IPS DF 4.7 (cell line): ENCODE measurements around the gene NPBWR2.
"Not testable (repeated sequence)": the region's sequence is repeated elsewhere in the genome, so short reads cannot be mapped to it uniquely, and the experiment has no call there.

Source experiments
- DNase-seq: peaks from one replicate; pipeline ENCODE4 v3.0.0-alpha.2; 2013; ENCODE audit warnings: low spot score; ENCODE audit errors: extremely low read depth

The NPBWR2 gene

DNA sequence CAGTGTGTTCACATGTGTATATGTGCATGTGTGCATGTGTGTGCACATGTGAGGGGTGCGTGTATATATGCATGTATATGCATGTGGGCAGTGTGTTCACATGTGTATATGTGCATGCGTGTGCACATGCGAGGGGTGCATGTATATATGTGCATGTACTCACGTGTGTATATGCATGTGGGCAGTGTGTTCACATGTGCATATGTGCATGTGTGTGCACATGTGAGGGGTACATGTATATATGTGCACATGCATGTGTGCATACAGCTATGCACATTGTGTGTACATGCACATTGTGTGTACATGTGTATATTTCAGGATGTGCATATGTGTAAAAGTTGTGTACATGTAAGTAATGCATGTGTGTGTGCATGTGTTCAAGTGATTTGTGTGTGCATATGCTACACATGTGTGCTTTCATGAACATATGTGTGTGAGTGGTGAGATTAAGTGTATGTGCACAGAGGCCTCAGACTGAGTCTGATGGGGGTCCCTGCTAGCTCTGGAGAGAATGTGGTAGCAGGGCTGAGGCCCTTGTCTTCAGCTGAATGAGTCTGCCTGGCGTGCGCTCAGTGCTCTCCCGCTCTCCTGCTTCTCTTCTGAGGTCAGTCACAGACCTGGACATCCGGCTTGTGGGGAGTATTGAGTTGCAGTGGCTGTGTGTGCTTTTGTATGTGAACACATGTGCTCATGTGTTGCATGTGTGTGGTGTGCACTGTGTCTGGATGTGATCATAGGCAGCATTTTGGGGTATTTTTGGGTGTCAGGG, 37.0 kb upstream of the NPBWR2 start:
- no peak for DNase-seq

DNA sequence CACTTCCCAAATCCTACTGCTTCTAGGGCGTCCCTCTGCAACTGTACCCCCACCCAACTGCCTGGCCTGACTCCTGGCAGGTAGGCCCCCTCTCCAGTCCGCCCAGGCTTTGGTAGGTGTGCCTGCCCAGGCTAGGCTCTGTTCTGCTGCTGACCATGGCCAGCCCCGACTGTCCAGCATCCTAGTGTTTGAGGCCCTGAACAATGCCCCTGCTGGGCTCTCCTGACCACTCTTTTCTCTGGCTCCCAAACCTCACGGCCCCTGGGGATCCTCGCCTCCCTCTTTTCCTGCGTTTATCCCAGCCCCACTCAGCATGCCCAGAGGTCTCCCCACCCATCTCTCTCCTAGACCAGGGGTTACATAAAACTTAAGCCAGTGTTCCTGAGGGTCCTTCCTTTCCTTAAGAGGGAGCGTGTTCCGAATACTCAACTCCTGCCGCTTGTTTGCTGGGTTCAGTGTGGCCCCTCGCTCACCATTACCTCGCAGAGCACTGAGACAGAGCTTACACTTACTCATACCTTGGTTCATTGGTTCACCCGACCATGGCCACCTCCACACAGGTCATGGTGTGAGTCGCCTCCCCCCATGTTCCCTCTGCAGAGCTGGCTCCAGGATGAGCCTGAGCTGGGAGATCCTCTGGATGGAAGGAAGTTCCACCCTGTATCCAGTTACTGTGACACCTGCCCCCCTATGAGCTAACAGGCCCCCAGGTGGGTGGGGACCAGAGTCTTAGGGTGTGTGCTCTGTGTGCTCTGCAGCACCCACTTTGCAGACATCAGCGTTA, 35.8 kb upstream of the NPBWR2 start:
- no peak for DNase-seq

DNA sequence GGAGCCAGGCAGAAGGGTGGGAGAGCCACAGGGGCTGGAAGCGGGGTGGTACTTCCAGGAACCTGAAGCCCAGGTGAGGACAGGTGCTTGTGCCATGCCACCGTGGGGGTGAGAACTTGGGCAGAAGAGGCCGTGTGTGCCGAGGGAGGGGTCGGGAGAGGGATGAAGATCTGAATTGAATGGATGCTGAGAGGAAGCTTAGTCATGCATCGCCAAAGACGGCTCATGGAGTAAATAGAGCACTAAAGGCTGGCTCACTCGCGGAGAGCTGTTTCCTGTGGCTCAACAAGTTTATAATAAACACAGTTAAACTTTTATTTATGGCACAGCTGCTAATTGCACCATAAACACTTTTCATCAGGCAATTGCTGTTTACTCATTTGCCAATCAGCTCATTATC, 35.2 kb upstream of the NPBWR2 start:
- DNase-seq = no peak

DNA sequence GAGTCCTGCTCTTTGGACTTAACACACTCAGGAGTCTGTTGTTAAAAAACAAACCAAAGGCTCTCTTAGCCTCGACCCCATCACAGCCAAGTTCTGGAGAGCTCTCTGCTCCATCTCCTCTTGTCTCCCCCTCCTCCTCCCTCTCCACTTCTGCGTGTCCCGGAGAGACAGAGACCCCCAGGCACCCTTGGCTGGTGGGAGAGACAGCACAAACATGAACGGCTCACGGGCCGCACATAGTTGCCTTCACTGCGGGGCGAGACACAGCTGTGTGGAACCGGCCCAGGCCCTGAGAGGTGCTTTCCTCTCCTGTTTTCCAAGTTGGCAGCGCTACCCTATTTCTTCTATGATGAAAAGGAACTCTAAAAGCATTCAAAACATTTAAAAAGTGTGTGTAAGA, 33.6 kb upstream of the NPBWR2 start:
- DNase-seq = no peak

DNA sequence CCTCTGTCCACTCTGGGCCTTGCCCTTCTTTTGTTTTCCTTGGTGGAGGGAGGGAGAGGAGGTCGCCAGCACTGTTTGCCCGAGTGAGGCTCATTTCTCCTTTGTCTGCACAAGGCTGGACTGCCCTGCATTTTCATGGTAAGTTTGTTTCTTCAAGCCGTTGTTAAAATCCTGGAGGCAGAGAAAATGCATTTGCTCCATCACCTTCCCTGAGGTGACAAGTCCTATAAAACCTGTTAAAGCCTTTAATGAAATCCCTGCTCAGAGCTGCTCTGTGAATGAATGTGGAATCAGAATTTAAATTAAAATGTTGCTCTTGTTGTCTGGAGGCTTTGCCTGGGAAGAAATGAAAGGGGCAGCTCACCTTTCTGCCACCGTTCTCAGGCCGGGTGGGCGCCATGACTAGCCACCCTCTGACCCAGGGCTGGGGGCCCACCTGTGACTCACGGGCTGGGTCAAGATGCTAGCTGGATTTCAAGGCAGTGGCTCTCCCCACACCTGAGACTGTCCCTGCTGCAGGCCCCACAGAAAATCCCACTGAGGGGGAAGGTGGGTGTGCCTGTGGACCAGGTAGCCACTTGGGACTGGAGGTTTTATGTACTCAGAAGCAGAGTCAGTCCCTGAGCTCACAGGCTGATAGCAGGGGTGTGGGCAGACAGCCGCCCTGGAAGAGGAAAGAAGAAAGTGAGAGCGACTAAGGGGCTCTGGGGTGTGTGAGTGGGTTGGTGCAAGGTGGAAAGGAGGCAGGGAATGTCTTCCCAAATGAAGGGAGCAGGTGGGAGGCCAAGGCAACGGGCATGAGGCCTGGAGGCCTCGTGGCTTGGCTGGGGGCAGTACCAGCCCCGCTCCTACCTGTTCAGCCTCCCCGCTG, 32.9 kb upstream of the NPBWR2 start:
- DNase-seq = no peak

DNA sequence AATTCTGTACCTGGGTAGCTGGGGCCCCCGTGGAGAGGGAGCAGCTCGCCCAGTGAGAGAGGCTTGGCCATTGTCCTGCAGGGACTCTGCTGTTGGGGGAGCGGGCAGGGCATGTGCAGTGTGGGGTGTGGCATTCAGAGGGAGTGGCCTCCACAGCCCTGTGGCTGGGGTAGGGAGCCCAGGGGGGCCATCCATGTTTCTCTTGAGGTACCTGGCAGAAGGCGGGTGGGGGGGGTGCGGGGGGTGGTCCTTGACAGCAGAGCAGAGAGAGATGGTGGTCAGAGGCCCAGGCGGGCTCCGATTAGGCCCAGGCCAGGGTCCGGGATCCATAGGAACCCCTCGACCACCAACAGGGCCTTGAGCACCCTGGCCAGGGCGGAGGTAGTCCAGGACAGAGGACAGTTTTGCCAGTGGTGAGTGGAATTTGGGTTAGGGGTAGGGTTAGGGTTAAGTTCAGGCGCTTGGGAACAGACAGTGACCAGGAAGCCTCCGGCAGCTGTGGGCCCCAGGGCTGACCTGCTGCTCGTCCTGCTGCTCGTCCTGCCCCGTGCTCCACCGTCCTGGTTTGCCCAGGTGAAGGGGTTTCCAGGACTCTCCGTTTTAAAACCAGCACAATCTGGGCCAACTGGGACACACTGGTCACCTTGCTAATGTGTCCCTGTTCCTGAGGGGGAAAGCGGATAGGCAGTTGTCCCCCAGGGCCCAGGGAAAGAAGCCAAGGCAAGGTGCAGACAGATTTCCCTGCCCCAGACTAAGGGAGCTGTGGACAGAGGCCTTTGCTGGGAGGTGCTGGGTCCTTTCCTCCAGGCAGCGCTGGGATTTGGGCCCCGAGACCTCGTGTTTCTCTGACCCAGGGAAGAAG, 32.1 kb upstream of the NPBWR2 start:
- no peak for DNase-seq

DNA sequence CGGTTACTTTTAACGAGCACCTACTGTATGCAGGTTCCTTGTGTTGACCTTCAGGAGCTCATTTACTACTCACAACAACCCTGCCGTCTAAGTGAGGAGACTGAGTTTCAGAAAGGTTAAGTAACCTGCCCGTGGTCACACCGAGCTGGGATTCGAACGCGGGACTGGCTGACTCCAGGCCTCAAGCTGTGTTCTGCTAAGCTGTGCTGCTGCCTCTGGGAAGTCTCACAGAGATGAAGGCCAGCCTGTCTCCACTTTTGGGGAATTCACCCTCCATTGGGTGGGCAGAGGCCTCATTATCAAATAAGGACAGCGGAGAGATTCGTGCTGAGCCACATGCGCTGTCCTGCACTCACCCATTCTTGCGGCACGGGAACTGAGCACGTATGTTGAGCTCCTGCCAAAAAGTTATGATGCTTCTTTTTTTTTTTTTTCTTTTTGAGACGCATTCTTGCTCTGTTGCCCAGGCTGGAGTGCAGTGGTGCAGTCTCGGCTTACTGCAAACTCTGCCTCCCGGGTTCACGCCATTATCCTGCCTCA, 31.0 kb upstream of the NPBWR2 start:
- DNase-seq = no peak

DNA sequence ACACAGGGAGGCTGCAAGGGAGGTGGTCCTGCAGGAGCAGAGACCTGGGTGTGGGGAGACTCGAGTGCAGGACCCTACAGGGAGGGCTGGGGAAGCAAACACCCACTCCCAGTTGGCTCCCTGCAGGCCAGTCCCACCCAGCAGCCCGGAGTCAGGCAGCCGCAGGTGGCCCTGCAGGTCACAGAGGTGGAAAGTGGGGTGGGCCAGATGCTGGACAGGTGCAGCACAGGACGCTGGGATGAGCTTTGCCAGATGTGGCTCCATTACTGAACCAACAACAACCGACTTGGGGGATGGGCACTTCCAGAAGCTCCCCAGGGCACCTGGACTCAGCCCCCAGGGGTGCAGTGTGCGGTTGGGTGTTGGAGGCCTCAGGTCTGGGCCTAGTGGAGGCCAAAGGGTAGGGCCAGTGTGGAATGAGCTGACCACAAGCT, 30.2 kb upstream of the NPBWR2 start:
- DNase-seq = no peak

DNA sequence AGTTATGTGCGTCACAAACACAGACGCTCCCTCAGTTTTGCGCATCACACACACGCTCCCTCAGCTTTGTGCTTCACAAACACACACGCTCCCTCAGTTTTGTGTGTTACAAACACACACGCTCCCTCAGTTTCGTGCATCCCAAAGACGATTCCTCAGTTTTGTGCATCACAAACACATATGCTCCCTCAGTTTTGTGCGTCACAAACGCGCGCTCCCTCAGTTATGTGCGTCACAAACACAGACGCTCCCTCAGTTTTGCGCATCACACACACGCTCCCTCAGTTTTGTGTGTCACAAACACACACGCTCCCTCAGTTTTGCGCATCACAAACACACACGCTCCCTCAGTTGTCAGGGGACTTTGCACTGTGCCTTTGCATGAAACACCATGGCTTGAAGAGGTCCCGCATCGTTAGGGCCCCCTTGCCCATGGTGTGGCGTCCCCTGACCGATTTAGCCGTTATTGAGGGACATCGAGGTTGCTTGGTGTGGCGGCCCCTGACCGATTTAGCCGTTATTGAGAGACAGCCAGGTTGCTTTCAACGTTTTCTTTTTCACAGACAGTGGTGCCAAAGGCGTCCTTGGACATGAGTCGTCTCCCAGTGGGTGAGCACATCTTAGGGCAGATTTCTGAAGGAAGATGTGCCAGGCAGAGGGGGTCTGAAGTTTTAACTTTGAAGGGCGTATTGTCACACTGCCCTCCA, 28.8 kb upstream of the NPBWR2 start:
- no peak for DNase-seq

DNA sequence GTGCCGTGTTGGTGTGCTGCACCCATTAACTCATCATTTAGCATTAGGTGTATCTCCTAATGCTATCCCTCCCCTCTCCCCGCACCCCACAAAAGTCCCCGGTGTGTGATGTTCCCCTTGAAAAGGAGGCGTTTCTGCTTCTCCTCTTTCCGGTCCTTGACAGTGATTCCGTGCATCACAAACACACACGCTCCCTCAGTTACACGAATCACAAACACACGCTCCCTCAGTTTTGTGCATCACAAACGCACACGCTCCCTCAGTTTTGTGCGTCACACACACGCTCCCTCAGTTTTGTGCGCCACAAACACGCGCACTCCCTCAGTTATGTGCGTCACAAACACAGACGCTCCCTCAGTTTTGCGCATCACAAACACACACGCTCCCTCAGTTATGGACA, 27.4 kb upstream of the NPBWR2 start:
- not testable (repeated sequence) for DNase-seq

DNA sequence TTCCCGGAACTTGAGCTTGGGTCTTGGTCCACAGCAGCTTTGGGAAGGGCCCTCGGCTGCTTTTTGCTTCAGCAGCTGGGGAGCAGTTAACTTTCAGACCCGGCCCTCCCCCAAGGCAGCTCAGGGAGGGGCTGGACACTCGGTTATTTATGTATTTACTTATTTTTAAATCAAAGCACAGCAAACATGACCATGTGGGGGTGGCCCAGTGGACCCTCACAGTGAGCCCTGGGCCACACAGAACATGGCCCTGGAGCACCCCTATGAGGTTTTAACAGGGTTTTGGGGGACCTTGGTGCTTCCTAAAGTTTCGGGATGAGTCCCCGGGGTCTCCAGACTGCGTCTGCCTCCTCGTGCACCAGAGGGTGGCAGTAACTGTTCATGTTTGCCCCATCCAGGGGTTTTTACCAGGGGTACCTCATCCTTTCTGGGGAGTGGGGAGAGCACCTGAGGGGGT, 26.6 kb upstream of the NPBWR2 start:
- no peak for DNase-seq

DNA sequence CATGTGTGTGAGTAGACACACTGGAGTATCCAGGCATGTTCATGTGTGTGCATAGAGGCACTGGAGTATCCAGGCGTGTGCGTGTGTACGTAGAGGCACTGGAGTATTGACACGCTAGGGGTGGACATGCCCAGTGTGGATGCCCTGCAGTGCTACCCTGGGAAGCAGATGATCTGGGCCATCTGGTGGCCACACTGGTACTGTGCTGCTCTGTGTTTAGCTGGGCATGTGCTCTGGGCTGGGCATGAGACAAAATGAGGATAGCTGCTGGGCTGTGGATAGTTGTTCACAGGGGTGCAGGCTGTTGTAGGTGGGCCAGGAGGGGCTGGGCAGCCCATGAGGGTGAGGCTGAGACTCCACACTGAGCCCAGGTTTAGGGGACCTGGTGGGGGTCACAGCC, 24.0 kb upstream of the NPBWR2 start:
- DNase-seq = no peak

DNA sequence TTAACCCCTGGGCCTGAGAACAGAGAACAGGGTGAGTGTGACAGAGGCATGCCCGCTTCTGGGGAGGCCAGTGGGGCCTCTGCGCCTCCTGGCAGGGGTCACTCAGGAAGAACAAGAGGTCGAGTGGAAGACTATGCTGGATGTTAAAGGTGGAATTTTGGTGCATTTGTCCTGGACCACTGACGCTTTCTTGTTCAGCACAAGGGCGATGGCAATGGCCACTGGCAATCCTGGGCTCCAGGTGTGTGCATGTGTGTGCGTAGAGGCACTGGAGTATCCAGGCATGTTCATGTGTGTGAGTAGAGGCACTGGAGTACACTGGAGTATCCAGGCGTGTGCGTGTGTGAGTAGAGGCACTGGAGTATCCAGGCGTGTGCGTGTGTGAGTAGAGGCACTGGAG, 23.5 kb upstream of the NPBWR2 start:
- no peak for DNase-seq

DNA sequence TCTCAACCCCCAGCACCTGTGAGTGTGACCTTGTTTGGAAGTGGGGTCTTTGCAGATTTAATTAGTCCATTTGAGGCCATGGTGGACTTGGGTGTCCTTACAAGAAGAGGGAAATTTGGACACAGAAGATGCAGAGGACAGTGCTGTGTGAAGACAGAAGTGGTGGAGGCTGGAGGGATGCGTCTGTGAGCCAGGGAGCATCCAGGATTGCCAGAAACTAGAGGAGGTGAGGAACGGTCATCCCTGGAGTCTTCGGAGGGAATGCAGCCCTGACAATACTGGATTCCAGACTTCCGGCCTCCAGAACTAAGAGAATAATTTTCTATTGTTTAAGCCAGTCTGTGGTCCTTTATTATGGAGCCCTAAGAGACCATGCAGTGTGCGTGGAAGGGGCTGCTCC, 22.9 kb upstream of the NPBWR2 start:
- DNase-seq = no peak

DNA sequence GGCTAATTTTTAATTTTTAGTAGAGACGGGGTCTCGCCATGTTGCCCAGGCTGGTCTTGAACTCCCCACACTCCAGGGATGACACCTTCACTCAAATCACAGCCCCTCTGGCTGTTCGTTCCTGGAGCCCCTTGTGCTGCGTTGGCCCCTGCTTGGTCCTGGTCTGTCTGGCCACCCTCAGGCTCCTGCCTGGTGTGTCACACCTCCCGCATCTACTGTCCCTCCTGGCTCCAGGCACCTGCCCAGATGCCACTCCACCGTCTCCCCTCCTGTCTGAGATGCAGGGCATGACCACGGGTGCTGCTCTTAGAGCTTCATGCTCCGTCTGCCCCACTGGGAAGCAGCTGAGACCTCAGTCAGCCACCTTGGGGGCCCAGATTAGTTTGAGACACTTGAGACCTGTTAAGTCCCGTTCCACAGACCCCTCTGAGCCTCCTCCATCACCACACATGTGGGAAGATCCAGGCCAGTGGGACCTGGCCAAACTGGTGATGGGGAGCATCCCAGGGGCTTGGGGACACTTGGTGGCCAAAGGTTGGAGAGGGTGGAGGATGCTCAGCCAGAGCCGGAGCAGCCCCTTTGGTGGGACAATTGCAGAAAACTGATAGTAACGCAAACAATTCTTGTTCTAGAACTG, 21.9 kb upstream of the NPBWR2 start:
- no peak for DNase-seq

DNA sequence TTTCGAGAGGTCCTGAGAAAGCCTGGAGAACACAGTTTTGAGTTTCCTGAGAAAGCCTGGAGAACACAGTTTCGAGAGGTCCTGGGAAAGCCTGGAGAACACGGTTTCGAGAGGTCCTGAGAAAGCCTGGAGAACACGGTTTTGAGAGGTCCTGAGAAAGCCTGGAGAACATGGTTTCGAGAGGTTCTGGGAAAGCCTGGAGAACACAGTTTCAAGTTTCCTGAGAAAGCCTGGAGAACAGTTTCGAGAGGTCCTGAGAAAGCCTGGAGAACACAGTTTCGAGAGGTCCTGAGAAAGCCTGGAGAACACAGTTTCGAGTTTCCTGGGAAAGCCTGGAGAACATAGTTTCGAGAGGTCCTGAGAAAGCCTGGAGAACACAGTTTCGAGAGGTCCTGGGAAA, 16.2 kb upstream of the NPBWR2 start:
- not testable (repeated sequence) for DNase-seq

DNA sequence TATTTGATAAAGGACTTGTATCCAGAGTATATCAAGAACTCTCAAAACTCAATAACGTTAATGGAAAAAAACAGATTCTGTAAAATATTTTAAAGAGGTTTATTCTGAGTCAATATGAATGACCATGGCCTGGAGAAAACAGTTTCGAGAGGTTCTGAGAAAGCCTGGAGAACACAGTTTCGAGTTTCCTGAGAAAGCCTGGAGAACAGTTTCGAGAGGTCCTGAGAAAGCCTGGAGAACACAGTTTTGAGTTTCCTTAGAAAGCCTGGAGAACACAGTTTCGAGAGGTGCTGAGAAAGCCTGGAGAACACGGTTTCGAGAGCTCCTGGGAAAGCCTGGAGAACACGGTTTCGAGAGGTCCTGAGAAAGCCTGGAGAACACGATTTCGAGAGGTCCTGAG, 15.6 kb upstream of the NPBWR2 start:
- DNase-seq = not testable (repeated sequence)

DNA sequence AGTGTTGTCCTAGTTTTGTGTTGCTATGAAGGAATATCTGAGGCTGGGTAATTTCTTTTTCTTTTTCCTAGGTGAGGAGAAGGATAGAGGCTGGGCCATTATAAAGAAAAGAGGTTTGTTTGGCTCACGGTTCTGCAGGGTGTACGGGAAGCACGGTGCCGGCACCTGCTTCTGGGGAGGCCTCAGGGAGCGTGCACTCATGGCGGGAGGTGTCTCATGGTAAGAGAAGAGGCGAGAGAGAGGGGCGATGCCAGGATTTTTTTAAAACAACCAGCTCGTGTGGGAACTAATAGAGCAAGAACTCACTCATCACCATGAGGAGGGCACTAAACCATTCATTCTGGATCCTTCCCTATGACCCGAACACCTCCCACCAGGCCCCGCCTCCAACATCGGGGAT, 14.2 kb upstream of the NPBWR2 start:
- no peak for DNase-seq

DNA sequence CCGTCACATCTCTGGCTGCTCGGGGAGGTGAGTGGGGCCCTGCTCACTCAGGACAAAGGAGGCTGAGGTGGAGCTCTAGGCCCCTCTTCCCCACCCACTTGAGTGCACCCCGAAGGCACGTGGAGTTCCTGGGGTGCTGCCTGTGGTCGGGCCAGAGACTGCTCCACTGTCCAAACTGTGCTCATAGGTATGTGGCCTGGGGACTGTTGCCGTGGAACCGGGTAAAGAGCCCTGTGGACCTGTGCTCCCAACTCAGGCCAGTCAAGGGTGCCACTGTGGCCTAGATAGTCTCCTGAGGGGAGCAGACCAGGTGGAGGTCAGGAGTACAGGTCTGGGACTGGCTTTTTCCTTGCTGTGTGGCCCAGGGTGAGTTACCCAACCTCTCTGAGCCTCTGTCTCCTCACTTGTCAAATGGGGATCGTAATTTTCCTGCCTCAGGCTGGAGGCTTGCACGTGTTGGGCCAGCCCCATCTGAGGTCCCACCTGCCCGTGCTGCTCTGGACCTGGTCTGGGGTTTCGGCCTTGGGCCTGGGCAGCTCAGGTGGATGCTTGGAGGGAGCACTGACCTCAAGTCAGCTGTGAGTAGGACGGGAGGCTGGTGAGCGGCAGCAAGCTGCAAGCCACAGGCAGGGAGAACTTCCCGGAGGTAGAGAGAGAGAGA, 12.4 kb upstream of the NPBWR2 start:
- DNase-seq = no peak
